ENCODE results near the gene RMND5B.

The RMND5B gene

DNA sequence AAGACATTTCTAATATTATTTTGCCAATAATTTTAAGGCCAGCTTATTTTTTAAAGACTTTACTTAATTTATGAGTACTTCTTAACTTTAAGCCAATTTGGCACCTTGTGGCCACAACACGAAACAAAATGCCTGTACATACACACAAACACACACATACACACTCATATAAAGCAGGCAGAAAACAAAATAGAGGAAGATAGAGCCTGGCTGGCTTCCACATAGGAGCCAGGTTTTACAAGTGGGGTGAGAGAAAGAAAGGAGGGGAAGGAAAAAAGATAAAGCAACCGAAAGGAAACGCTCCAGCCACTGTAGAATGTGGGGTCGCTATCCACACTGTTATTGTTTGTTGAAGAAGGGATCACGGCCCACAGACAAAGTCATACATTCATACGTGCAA is 46.0 kb downstream of the RMND5B start:
- Histone ChIP-seq H3K27ac (no peak overlapping the region), H3K27me3 (no peaks in the 10 kb centered on the region), H3K9me3 (no peaks in the 10 kb centered on the region), H3K4me3 (ENCODE audit: low read depth in 1 of 2, low read length in 1 of 2) (no peak overlapping the region), H3K4me1 (ENCODE audit: control insufficient read depth in 1 of 2, insufficient read depth in 1 of 2, low read depth in 1 of 2, low read length in 1 of 2) (peaks cover 8 to 11% of the 10 kb centered on the region in 2 experiments), H3K36me3 (no peaks in the 10 kb centered on the region)
- TF ChIP-seq CTCF (IDR thresholded peaks at IDR 0.05): no peak

DNA sequence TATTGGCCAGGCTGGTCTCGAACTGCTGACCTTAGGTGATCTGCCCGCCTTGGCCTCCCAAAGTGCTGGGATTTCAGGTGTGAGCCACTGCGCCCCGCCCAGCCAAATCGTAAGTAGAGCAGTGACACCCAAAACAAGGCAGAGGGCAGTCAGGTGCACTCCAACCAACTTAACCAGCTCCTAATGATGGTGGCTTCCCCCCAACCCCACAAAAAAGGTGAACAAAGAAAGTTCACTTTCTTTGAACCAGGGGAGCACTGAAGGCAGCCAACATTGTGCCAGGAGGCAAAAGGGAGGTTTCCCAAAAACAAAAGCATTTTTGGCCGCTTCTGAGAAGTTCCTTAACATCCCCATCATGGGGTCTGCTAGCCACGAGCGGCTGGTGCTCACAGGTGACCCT is 46.8 kb downstream of the RMND5B start:
- H3K36me3 ChIP-seq: no peaks in the 10 kb centered on the region
- H3K4me3 ChIP-seq (ENCODE audit: low read depth in 1 of 2, low read length in 1 of 2): no peak overlapping the region
- H3K4me1 ChIP-seq (ENCODE audit: control insufficient read depth in 1 of 2, insufficient read depth in 1 of 2, low read depth in 1 of 2, low read length in 1 of 2): peaks cover 16 to 18% of the 10 kb centered on the region in 2 experiments
- no peaks in the 10 kb centered on the region for H3K27me3 ChIP-seq
- no peak overlapping the region for H3K27ac ChIP-seq
- TF ChIP-seq CTCF (IDR thresholded peaks at IDR 0.05): no peak
- no peaks in the 10 kb centered on the region for H3K9me3 ChIP-seq

GRCh38 chr5:178180141-178180863 is 49.5 kb downstream of the RMND5B start:
- no peak for TF ChIP-seq CTCF (IDR thresholded peaks at IDR 0.05)
- Histone ChIP-seq H3K27me3 (no peaks in the 10 kb centered on the region), H3K36me3 (no peaks in the 10 kb centered on the region), H3K4me1 (ENCODE audit: control insufficient read depth in 1 of 2, insufficient read depth in 1 of 2, low read depth in 1 of 2, low read length in 1 of 2) (peaks cover 25 to 28% of the 10 kb centered on the region in 2 experiments), H3K27ac (no peak overlapping the region), H3K4me3 (ENCODE audit: low read depth in 1 of 2, low read length in 1 of 2) (no peak overlapping the region), H3K9me3 (no peaks in the 10 kb centered on the region)

DNA sequence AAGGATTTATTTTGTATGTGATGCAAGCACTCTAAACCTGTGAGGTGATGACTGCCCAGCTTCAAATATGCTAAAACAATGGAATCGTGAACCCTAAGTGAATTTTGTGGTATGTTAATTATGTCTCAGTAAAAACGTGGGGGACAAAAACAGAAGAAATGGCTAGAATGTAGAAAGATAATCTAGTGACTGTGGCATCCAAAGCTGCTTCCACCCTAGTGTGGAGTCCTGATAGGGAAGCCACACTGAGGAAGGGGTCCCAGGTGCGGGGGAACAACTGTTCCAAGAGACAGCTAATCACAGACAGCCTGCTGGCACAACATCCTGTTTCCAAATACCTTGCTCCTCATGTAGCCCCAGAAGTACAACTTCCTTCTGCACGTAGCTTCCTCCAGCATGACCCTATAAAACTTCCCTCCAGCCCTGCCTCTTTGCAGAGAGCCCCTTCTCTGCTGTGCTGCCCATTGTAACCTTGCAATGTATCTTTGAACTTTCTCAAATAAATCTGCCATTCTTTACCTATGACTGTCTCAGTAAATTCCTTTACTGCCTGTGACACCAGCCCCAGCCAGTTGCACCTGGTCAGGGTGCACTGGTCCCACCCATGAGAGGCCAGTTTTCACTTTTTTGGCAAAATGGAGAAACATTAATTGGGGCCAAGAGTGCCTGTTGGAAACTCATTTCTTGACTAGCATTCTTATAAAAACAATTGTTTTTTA is 51.5 kb downstream of the RMND5B start:
- peak overlapping the region; percentile 12 to 32 for H3K4me3 ChIP-seq (ENCODE audit: low read depth in 1 of 2, low read length in 1 of 2)
- no peaks in the 10 kb centered on the region for H3K36me3 ChIP-seq
- no peaks in the 10 kb centered on the region for H3K9me3 ChIP-seq
- H3K27me3 ChIP-seq: no peaks in the 10 kb centered on the region
- H3K4me1 ChIP-seq (ENCODE audit: control insufficient read depth in 1 of 2, insufficient read depth in 1 of 2, low read depth in 1 of 2, low read length in 1 of 2): peaks cover 25 to 28% of the 10 kb centered on the region in 2 experiments
- TF ChIP-seq CTCF (IDR thresholded peaks at IDR 0.05): no peak
- H3K27ac ChIP-seq: peak overlapping the region; percentile 85

DNA sequence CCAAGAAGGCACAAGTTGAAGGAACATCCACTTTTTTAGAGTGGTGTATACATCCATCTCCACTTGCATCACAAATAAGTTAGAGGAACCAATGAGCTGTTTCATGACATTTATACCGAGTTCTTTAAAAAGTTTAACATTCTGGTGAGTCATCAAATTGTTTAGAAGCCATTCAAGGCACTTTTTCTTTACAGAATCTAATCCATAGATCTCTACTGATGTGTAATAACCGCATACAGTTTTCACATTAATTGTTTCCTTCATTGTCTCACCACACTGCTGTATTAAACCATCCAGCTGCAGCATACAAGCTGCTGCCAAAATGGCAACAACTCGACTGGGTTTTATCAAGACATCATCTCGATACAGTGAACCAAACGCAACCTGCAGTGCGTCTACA is 55.6 kb downstream of the RMND5B start:
- H3K27ac ChIP-seq: no peak overlapping the region
- no peak for TF ChIP-seq CTCF (IDR thresholded peaks at IDR 0.05)
- no peaks in the 10 kb centered on the region for H3K27me3 ChIP-seq
- H3K36me3 ChIP-seq: no peaks in the 10 kb centered on the region
- H3K9me3 ChIP-seq: no peaks in the 10 kb centered on the region
- peaks cover 20 to 21% of the 10 kb centered on the region in 2 experiments for H3K4me1 ChIP-seq (ENCODE audit: control insufficient read depth in 1 of 2, insufficient read depth in 1 of 2, low read depth in 1 of 2, low read length in 1 of 2)
- H3K4me3 ChIP-seq (ENCODE audit: low read depth in 1 of 2, low read length in 1 of 2): no peak overlapping the region

All from neutrophil (primary cell).